Stimulated activated CD4-positive, alpha-beta T cell treated with anti-CD3 and anti-CD28 coated beads, Interleukin-2, amount 100 ng/mL, for 48 hours (primary cell): ENCODE results near the gene TRH.
A peak's percentile ranks its signal among the peaks of the same experiment; 100 is the strongest.
"Not testable (repeated sequence)": the region's sequence is repeated elsewhere in the genome, so short reads cannot be mapped to it uniquely, and the experiment has no call there.

Experiments used
- DNase-seq, 2 donors: peaks; one replicate each; pipeline ENCODE4 v3.0.0-alpha.2; 2020

TRH gene

GRCh38 chr3:130013246-130013645, 38.7 kb downstream of the TRH start:
- not testable (repeated sequence) for DNase-seq

- DNase-seq = no peak
Measured at GRCh38 chr3:130014526-130014925, 40.0 kb downstream of the TRH start.

- DNase-seq = not testable (repeated sequence)
Measured at GRCh38 chr3:130017661-130018060, 43.1 kb downstream of the TRH start.

- DNase-seq = peak in 1 of 2 donors; percentile 13
Measured at GRCh38 chr3:130026146-130026829, 51.8 kb downstream of the TRH start.

- DNase-seq = not testable (repeated sequence)
Measured at GRCh38 chr3:130027437-130027836, 52.9 kb downstream of the TRH start.
